Neuronal stem cell (in vitro differentiated cells): ENCODE results near the gene ALG2.

ENCODE experiments used
- DNase-seq: peaks from one replicate; pipeline ENCODE4 v3.0.0-alpha.2; 2013; ENCODE audit warnings: low spot score
- H2AFZ ChIP-seq: one replicate; pipeline ENCODE4 v1.6.1; 2013; ENCODE audit warnings: mild to moderate bottlenecking, low read length, inconsistent platforms
- H2AK5ac ChIP-seq: 2 replicates; pipeline ENCODE4 v1.6.1; 2013; ENCODE audit warnings: low read depth, mild to moderate bottlenecking, inconsistent platforms, low read length, moderate library complexity, mixed read lengths
- H2BK120ac ChIP-seq: 2 replicates; pipeline ENCODE4 v1.6.1; 2013; ENCODE audit warnings: low read depth, mild to moderate bottlenecking, inconsistent platforms, low read length, moderate library complexity, mixed read lengths
- H2BK12ac ChIP-seq: one replicate; pipeline ENCODE4 v1.6.1; 2013; ENCODE audit warnings: low read length, inconsistent platforms
- H2BK15ac ChIP-seq: 2 replicates; pipeline ENCODE4 v1.6.1; 2013; ENCODE audit warnings: mild to moderate bottlenecking, low read length, inconsistent platforms, mixed read lengths
- H2BK5ac ChIP-seq: one replicate; pipeline ENCODE4 v1.6.1; 2013; ENCODE audit warnings: inconsistent platforms, mild to moderate bottlenecking, low read length, moderate library complexity
- H3K14ac ChIP-seq: one replicate; pipeline ENCODE4 v1.6.1; 2013; ENCODE audit warnings: low read length, inconsistent platforms
- H3K18ac ChIP-seq: 2 replicates; pipeline ENCODE4 v1.6.1; 2013; ENCODE audit warnings: low read length, inconsistent platforms
- H3K23ac ChIP-seq: 2 replicates; pipeline ENCODE4 v1.6.1; 2013; ENCODE audit warnings: low read depth, mild to moderate bottlenecking, mixed read lengths, low read length, inconsistent platforms; ENCODE audit not compliant: poor library complexity
- H3K27ac ChIP-seq: replicated peaks from 3 replicates; pipeline ENCODE4 v1.5.1; 2013; ENCODE audit warnings: low read length, inconsistent platforms
- H3K27me3 ChIP-seq, 3 experiments: 2 replicates each; pipeline ENCODE4 v1.6.1; 2013; ENCODE audit warnings: low read length in 3 of 3, mild to moderate bottlenecking in 2 of 3, inconsistent platforms in 1 of 3, low read depth in 1 of 3, mixed read lengths in 1 of 3, moderate library complexity in 1 of 3; ENCODE audit not compliant: control insufficient read depth in 3 of 3, insufficient read depth in 3 of 3
- H3K36me3 ChIP-seq, 2 donors: replicated peaks in 1 of 2; 2 replicates each; pipeline ENCODE4 v1.6.1; 2013; ENCODE audit warnings: low read length in 2 of 2; ENCODE audit not compliant: control insufficient read depth in 2 of 2, insufficient read depth in 2 of 2
- H3K4ac ChIP-seq: 2 replicates; pipeline ENCODE4 v1.6.1; 2013; ENCODE audit warnings: inconsistent platforms, mild to moderate bottlenecking, low read length, moderate library complexity
- H3K4me1 ChIP-seq, 2 donors: 1 replicate in 1 of 2; 2 replicates in 1 of 2; pipeline ENCODE4 v1.6.1; 2013; ENCODE audit warnings: low read length in 2 of 2, low read depth in 1 of 2; ENCODE audit not compliant: control insufficient read depth in 2 of 2, insufficient read depth in 1 of 2
- H3K4me2 ChIP-seq: one replicate; pipeline ENCODE4 v1.6.1; 2013; ENCODE audit warnings: mild to moderate bottlenecking, low read length, inconsistent platforms; ENCODE audit not compliant: insufficient read depth, poor library complexity, severe bottlenecking
- H3K4me3 ChIP-seq, 2 donors: 2 replicates each; pipeline ENCODE4 v1.5.1; 2013; ENCODE audit warnings: low read length in 2 of 2, mild to moderate bottlenecking in 2 of 2, inconsistent platforms in 1 of 2, moderate library complexity in 1 of 2
- H3K79me1 ChIP-seq: one replicate; pipeline ENCODE4 v1.6.1; 2013; ENCODE audit warnings: low read depth, mild to moderate bottlenecking, inconsistent platforms, low read length, moderate library complexity
- H3K9ac ChIP-seq: one replicate; pipeline ENCODE4 v1.6.1; 2013; ENCODE audit warnings: mild to moderate bottlenecking, low read depth, low read length, inconsistent platforms; ENCODE audit not compliant: poor library complexity
- H3K9me3 ChIP-seq, 2 donors: replicated peaks in 1 of 2; 2 replicates each; pipeline versions ENCODE3 to v1.6.1; 2013; ENCODE audit warnings: low read length in 2 of 2, mild to moderate bottlenecking in 2 of 2, inconsistent platforms in 1 of 2, low read depth in 1 of 2, mixed read lengths in 1 of 2, moderate library complexity in 1 of 2; ENCODE audit not compliant: control insufficient read depth in 2 of 2, insufficient read depth in 1 of 2
- H4K8ac ChIP-seq: one replicate; pipeline ENCODE4 v1.6.1; 2013; ENCODE audit warnings: low read depth, mild to moderate bottlenecking, inconsistent platforms, low read length, moderate library complexity
- H4K91ac ChIP-seq: one replicate; pipeline ENCODE4 v1.6.1; 2013; ENCODE audit warnings: low read length, low read depth, mild to moderate bottlenecking, inconsistent platforms; ENCODE audit not compliant: poor library complexity
- WGBS, 2 donors: extraction: QIAGEN DNeasy Blood & Tissue Kit; methylation state at CpG; one replicate each; pipeline ENCODE4 v1.1.7; 2013; ENCODE audit warnings: missing lambda C conversion rate in 2 of 2, mixed read lengths in 1 of 2; ENCODE audit not compliant: insufficient read length in 2 of 2, insufficient replicate concordance in 1 of 2; ENCODE audit errors: extremely low coverage in 2 of 2; 5-methylcytosine and 5-hydroxymethylcytosine counted together

The ALG2 gene

DNA sequence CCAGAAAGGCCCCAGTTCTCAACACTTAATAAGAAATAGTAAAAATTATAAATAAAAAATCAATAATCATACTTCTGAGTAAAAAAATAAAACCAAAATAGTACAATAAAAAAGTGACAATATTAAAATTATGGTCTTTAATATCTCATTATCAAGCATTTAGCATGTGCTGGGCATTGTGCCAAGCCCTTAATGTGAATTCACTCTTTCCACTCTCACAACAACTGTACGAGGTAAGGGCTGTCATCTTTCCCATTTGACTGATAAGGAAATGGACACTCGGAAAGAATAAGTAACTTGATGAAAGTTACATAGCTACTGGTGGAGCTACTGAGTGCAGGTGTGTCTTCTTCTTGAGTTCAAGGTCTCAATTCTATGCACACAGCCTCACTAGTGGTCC lies 43.9 kb upstream of the ALG2 start:
- DNase-seq = no peak
- H2BK15ac ChIP-seq = no peak overlapping the region
- H3K4me1 ChIP-seq = no peaks in the 10 kb centered on the region
- H3K14ac ChIP-seq = no peak overlapping the region
- H3K9me3 ChIP-seq = no peaks in the 10 kb centered on the region
- no peak overlapping the region for H3K4ac ChIP-seq
- no peak overlapping the region for H2BK5ac ChIP-seq
- no peak overlapping the region for H2BK120ac ChIP-seq
- no peak overlapping the region for H3K4me3 ChIP-seq
- no peak overlapping the region for H3K23ac ChIP-seq
- no peaks in the 10 kb centered on the region for H3K36me3 ChIP-seq
- peaks cover 0 to 2% (median 0%) of the 10 kb centered on the region in 3 experiments for H3K27me3 ChIP-seq
- WGBS, 2 donors = no CpG with 5 or more reads among the region's 2 CpGs
- H3K18ac ChIP-seq = no peak overlapping the region
- H4K8ac ChIP-seq = no peak overlapping the region
- H2AFZ ChIP-seq = no peak overlapping the region
- H3K27ac ChIP-seq = no peak overlapping the region
- H2BK12ac ChIP-seq = no peak overlapping the region
- no peaks in the 10 kb centered on the region for H3K79me1 ChIP-seq
- H3K9ac ChIP-seq = no peak overlapping the region
- no peak overlapping the region for H3K4me2 ChIP-seq
- no peak overlapping the region for H2AK5ac ChIP-seq
- H4K91ac ChIP-seq = no peak overlapping the region

DNA sequence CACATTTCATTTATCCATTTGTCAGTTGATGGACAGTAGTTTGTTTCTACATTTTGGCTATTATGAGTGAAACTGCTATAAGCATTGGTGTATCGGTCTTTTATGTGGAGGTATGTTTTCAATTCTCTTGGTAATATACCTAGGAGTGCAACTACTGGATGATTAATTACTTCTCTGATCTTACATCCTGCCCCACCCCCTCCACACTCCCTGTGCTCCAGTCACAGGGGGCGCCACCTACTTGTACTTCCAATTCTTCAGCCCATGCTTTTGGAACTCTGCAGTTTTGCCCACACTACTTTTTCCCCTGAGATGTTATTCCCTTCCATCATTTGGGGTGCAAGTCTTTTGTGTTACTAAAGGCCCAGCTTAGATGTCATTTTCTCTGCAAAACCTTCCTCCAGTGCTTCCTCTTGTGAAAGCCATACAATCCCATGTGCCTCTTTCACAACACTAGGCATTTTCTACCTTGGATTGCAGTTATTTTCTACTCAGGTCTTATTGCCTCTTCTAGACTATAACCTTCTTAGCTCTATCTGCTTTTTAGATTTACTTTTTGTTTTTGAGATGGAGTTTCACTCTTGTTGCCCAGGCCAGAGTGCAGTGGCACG lies 42.4 kb upstream of the ALG2 start:
- Histone ChIP-seq H3K79me1 (no peaks in the 10 kb centered on the region), H3K4me2 (no peak overlapping the region), H3K9ac (no peak overlapping the region), H3K4me3 (no peak overlapping the region), H3K9me3 (no peaks in the 10 kb centered on the region), H3K27me3 (no peaks in the 10 kb centered on the region), H2BK120ac (no peak overlapping the region), H4K91ac (no peak overlapping the region), H2BK12ac (no peak overlapping the region), H2BK15ac (no peak overlapping the region), H3K4ac (no peak overlapping the region), H3K18ac (no peak overlapping the region), H4K8ac (no peak overlapping the region), H2AFZ (no peak overlapping the region), H3K4me1 (peaks cover 0 to 3% of the 10 kb centered on the region in 2 donors), H2BK5ac (no peak overlapping the region), H3K23ac (no peak overlapping the region), H2AK5ac (no peak overlapping the region), H3K36me3 (no peaks in the 10 kb centered on the region), H3K14ac (no peak overlapping the region), H3K27ac (no peak overlapping the region)
- DNase-seq = no peak
- WGBS, 2 donors = no CpG with 5 or more reads among the region's 3 CpGs

DNA sequence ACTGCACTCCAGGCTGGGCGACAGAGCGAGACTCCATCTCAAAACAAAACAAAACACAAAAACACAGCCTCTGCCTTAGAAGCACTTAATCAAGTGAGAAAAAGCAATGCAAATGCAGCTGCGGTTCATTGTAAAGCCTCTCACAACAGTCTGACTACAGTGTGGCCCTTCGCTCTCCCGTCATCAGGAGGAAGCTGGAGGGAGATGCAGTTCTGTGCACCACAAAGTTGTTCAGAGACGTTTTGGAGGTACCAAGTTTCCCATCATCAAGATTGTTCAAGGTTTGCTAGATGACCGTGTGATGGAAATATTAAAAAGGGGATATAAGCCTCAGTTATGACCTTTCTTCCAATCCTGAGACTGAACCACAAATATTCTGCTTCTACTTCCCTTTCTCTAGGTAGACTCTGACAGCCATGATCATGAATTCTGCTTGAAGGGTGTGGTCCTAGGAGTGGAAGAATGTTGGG lies 41.2 kb upstream of the ALG2 start:
- WGBS, 2 donors = no CpG with 5 or more reads among the region's 7 CpGs
- H2AFZ ChIP-seq = no peak overlapping the region
- no peak overlapping the region for H2BK120ac ChIP-seq
- no peak overlapping the region for H3K23ac ChIP-seq
- H2BK12ac ChIP-seq = no peak overlapping the region
- no peak overlapping the region for H3K4ac ChIP-seq
- no peak overlapping the region for H4K91ac ChIP-seq
- H3K27me3 ChIP-seq = no peaks in the 10 kb centered on the region
- H4K8ac ChIP-seq = no peak overlapping the region
- no peak overlapping the region for H3K4me3 ChIP-seq
- no peak overlapping the region for H3K14ac ChIP-seq
- H3K4me1 ChIP-seq = peaks cover 0 to 7% of the 10 kb centered on the region in 2 donors
- no peak overlapping the region for H2BK5ac ChIP-seq
- H3K18ac ChIP-seq = no peak overlapping the region
- no peaks in the 10 kb centered on the region for H3K79me1 ChIP-seq
- no peak overlapping the region for H3K4me2 ChIP-seq
- H2BK15ac ChIP-seq = no peak overlapping the region
- no peak overlapping the region for H3K27ac ChIP-seq
- H3K9me3 ChIP-seq = no peaks in the 10 kb centered on the region
- H2AK5ac ChIP-seq = no peak overlapping the region
- no peaks in the 10 kb centered on the region for H3K36me3 ChIP-seq
- no peak overlapping the region for H3K9ac ChIP-seq
- DNase-seq = no peak

DNA sequence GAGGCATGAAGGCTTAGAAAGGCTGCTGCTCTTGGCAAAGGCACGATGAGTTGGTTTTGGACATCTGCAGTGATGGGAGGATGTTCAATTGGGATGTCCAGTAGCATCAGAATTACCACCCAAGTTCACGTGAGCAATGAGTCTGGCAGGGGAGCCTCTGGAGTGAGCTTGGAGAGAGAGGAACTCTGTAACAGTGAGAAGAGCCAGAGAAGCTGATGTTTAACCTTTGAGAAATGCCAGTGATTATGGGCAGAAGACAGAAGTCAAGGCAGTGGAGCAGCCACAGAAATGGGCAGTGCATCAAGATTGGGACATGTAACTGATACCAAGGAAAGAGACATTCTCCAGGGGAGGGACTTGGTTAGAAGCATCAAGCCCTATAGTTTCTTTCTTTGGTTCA lies 40.2 kb upstream of the ALG2 start:
- no peak overlapping the region for H4K8ac ChIP-seq
- no peaks in the 10 kb centered on the region for H3K9me3 ChIP-seq
- no CpG with 5 or more reads among the region's 2 CpGs for WGBS, 2 donors

More for the DNA sequence above, 40.2 kb upstream of the ALG2 start:
- no peak overlapping the region for H3K4ac ChIP-seq
- H3K9ac ChIP-seq = no peak overlapping the region
- H2BK120ac ChIP-seq = no peak overlapping the region
- H3K79me1 ChIP-seq = no peaks in the 10 kb centered on the region
- H3K14ac ChIP-seq = no peak overlapping the region
- no peak overlapping the region for H3K23ac ChIP-seq
- H3K4me2 ChIP-seq = no peak overlapping the region
- no peak overlapping the region for H2BK12ac ChIP-seq
- H4K91ac ChIP-seq = no peak overlapping the region
- DNase-seq = no peak
- H3K4me3 ChIP-seq = no peak overlapping the region
- H2BK5ac ChIP-seq = no peak overlapping the region
- no peak overlapping the region for H2BK15ac ChIP-seq
- no peak overlapping the region for H3K18ac ChIP-seq
- H3K27ac ChIP-seq = no peak overlapping the region
- no peaks in the 10 kb centered on the region for H3K27me3 ChIP-seq
- no peak overlapping the region for H2AK5ac ChIP-seq
- peaks cover 0 to 7% of the 10 kb centered on the region in 2 donors for H3K4me1 ChIP-seq
- H3K36me3 ChIP-seq = no peaks in the 10 kb centered on the region
- no peak overlapping the region for H2AFZ ChIP-seq
